ENCODE data around the gene ZNF248.
"Not testable (repeated sequence)": the region's sequence is repeated elsewhere in the genome, so short reads cannot be mapped to it uniquely, and the experiment has no call there.

ZNF248 gene

GRCh38 chr10:37857287-37858211 lies at the start of gene ZNF248:
ZNF248 (minus strand) TSS chr10:37857610; CDS start chr10:37856310, 1,300 bp downstream.
- Histone ChIP-seq H3K9me3 (ENCODE audit: control insufficient read depth, insufficient read depth, low read length) (peaks cover 2% of the 10 kb centered on the region; the same call in 1 of the 2 replicates), H3K9ac (ENCODE audit: low read depth, low read length) (peak within 1 kb of the TSS; percentile 84), H3K4me1 (ENCODE audit: insufficient read depth, low read length) (no peaks in the 10 kb centered on the region), H3K36me3 (ENCODE audit: insufficient read depth, low read length) (no peaks in the 10 kb centered on the region)

DNA sequence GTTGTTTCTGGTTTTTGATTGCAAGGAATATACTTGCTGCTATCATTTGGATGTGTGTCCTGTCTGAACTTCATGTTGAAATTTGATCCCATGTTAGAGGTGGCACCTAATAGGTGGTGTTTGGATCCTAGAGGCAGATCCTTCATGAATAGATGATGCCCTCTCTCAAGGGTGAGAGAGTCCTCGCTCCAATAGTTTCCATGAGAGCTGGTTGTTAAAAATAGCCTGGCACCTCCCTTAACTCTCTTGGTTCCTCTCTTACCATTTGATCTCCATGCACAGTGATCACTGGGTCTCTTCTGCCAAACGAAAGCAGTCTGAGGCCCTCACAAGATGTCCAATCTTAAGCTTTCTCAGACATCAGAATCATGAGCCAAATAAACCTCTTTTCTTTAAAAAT lies 49.0 kb upstream of the ZNF248 start:
- H3K9ac ChIP-seq (ENCODE audit: low read depth, low read length) = no peak overlapping the region
- no peaks in the 10 kb centered on the region for H3K9me3 ChIP-seq (ENCODE audit: control insufficient read depth, insufficient read depth, low read length)
- H3K4me1 ChIP-seq (ENCODE audit: insufficient read depth, low read length) = no peaks in the 10 kb centered on the region
- no peaks in the 10 kb centered on the region for H3K36me3 ChIP-seq (ENCODE audit: insufficient read depth, low read length)

DNA sequence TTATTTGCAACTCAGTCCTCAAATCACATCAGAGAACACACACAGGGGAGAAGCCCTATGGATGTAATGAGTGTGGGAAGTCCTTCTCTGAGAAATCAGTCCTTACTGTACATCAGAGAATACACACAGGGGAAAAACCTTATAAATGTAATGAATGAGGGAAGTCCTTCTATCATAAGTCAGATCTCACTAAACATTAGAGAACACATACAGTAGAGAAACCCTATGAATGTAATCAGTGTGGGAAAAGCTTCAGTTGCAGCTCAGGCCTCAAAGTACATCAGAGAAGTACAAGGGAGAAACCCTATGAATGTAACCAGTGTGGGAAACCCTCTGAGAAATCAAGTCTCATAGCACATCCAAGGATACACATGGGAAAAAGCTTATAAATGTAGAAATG lies 39.0 kb upstream of the ZNF248 start:
- Histone ChIP-seq H3K9ac (ENCODE audit: low read depth, low read length) (no peak overlapping the region), H3K4me1 (ENCODE audit: insufficient read depth, low read length) (no peaks in the 10 kb centered on the region), H3K9me3 (ENCODE audit: control insufficient read depth, insufficient read depth, low read length) (peaks cover 2% of the 10 kb centered on the region), H3K36me3 (ENCODE audit: insufficient read depth, low read length) (no peaks in the 10 kb centered on the region)

DNA sequence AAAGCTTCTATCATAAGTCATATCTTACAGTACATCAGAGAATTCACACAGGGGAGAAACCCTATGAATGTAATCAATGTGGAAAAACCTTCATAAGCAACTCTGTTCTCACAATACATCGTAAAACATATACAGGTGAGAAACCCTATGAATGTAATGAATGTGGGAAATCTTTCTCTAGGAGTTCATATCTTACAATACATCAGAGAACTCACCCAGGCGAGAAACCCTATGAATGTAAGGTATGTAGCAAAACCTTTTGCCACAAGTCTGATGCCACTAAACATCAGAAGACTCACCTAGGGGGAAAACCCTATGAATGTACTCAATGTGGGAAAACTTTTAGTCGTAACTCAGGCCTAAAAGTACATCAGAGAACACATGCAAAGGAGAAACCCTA lies 38.3 kb upstream of the ZNF248 start:
- no peaks in the 10 kb centered on the region for H3K4me1 ChIP-seq (ENCODE audit: insufficient read depth, low read length)
- H3K9ac ChIP-seq (ENCODE audit: low read depth, low read length) = no peak overlapping the region
- H3K9me3 ChIP-seq (ENCODE audit: control insufficient read depth, insufficient read depth, low read length) = peaks cover 2% of the 10 kb centered on the region
- H3K36me3 ChIP-seq (ENCODE audit: insufficient read depth, low read length) = no peaks in the 10 kb centered on the region

- no peak overlapping the region for H3K9ac ChIP-seq (ENCODE audit: low read depth, low read length)
- H3K36me3 ChIP-seq (ENCODE audit: insufficient read depth, low read length) = no peaks in the 10 kb centered on the region
- no peaks in the 10 kb centered on the region for H3K4me1 ChIP-seq (ENCODE audit: insufficient read depth, low read length)
- H3K9me3 ChIP-seq (ENCODE audit: control insufficient read depth, insufficient read depth, low read length) = no peaks in the 10 kb centered on the region
Measured at GRCh38 chr10:37885850-37886249, 28.4 kb upstream of the ZNF248 start.

GRCh38 chr10:37872955-37873354 lies 15.5 kb upstream of the ZNF248 start:
- Histone ChIP-seq H3K9me3 (ENCODE audit: control insufficient read depth, insufficient read depth, low read length) (no peaks in the 10 kb centered on the region), H3K36me3 (ENCODE audit: insufficient read depth, low read length) (no peaks in the 10 kb centered on the region), H3K9ac (ENCODE audit: low read depth, low read length) (no peak overlapping the region), H3K4me1 (ENCODE audit: insufficient read depth, low read length) (no peaks in the 10 kb centered on the region)

- H3K9ac ChIP-seq (ENCODE audit: low read depth, low read length) = no peak overlapping the region
- H3K9me3 ChIP-seq (ENCODE audit: control insufficient read depth, insufficient read depth, low read length) = no peaks in the 10 kb centered on the region
- H3K4me1 ChIP-seq (ENCODE audit: insufficient read depth, low read length) = no peaks in the 10 kb centered on the region
- H3K36me3 ChIP-seq (ENCODE audit: insufficient read depth, low read length) = no peaks in the 10 kb centered on the region
Measured at GRCh38 chr10:37872283-37872682, 14.9 kb upstream of the ZNF248 start.

DNA sequence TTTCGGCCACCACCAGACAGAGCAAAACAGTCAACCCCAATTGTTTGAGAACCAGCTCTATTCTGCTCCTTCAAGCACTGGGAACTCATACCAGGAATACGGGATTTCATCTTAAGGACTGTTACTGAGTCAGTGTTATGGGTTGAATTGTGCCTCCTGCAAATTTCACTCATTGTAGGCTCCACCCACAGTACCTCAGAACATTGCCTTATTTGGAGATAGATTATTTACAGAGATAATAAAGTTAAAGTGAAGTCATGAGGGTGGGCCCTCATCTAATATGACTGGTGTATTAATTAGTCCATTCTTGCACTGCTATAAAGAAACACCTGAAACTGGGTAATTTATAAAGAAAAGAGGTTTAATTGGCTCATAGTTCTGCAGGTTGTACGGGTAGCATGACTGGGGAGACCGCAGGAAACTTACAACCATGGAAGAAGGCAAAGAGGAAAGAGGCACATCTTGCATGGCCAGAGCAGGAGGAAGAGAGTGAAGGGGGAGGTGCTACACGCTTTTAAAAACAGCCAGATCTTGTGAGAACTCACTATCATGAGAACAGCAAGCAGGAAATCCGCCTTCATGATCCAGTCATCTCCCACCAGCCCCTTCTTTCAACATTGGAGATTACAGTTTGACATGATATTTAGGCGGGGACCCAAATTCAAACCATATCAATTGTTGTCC lies 14.3 kb upstream of the ZNF248 start:
- Histone ChIP-seq H3K9me3 (ENCODE audit: control insufficient read depth, insufficient read depth, low read length) (no peaks in the 10 kb centered on the region), H3K9ac (ENCODE audit: low read depth, low read length) (no peak overlapping the region), H3K36me3 (ENCODE audit: insufficient read depth, low read length) (no peaks in the 10 kb centered on the region), H3K4me1 (ENCODE audit: insufficient read depth, low read length) (no peaks in the 10 kb centered on the region)

GRCh38 chr10:37871143-37871542 lies 13.7 kb upstream of the ZNF248 start:
- Histone ChIP-seq H3K4me1 (ENCODE audit: insufficient read depth, low read length) (no peaks in the 10 kb centered on the region), H3K36me3 (ENCODE audit: insufficient read depth, low read length) (no peaks in the 10 kb centered on the region), H3K9ac (ENCODE audit: low read depth, low read length) (no peak overlapping the region), H3K9me3 (ENCODE audit: control insufficient read depth, insufficient read depth, low read length) (no peaks in the 10 kb centered on the region)

- H3K9me3 ChIP-seq (ENCODE audit: control insufficient read depth, insufficient read depth, low read length) = no peaks in the 10 kb centered on the region; the same call in 1 of the 2 replicates
- no peaks in the 10 kb centered on the region for H3K4me1 ChIP-seq (ENCODE audit: insufficient read depth, low read length)
- H3K9ac ChIP-seq (ENCODE audit: low read depth, low read length) = no peak overlapping the region
- no peaks in the 10 kb centered on the region for H3K36me3 ChIP-seq (ENCODE audit: insufficient read depth, low read length)
Measured at GRCh38 chr10:37868796-37869195, 11.4 kb upstream of the ZNF248 start.

- H3K9ac ChIP-seq (ENCODE audit: low read depth, low read length) = no peak overlapping the region
- no peaks in the 10 kb centered on the region; the same call in 1 of the 2 replicates for H3K9me3 ChIP-seq (ENCODE audit: control insufficient read depth, insufficient read depth, low read length)
- no peaks in the 10 kb centered on the region for H3K36me3 ChIP-seq (ENCODE audit: insufficient read depth, low read length)
- H3K4me1 ChIP-seq (ENCODE audit: insufficient read depth, low read length) = no peaks in the 10 kb centered on the region
Measured at GRCh38 chr10:37865957-37866803, 8.8 kb upstream of the ZNF248 start.

DNA sequence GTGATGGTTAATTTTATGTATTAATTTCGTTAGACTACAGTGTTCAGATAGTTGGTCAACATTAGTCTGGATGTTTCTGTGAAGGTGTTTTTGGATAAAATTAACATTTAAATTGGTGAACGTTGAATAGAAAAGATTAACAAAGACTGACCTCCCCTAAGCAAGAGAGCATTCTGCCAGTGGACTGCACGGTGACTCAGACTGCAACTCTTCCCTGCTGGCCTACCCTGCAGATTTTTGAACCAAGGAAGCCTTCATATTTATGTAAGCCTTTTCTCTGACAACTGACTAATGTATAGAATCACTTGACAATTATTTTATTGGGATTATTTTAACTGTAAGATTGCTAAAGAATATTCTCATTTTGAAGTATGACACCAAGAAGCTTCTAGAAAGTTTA lies 7.9 kb upstream of the ZNF248 start:
- Histone ChIP-seq H3K9me3 (ENCODE audit: control insufficient read depth, insufficient read depth, low read length) (peaks cover 2% of the 10 kb centered on the region), H3K9ac (ENCODE audit: low read depth, low read length) (no peak overlapping the region), H3K4me1 (ENCODE audit: insufficient read depth, low read length) (no peaks in the 10 kb centered on the region), H3K36me3 (ENCODE audit: insufficient read depth, low read length) (no peaks in the 10 kb centered on the region)

GRCh38 chr10:37860494-37861190 lies 3.2 kb upstream of the ZNF248 start:
- H3K9ac ChIP-seq (ENCODE audit: low read depth, low read length) = no peak overlapping the region
- H3K9me3 ChIP-seq (ENCODE audit: control insufficient read depth, insufficient read depth, low read length) = peaks cover 2% of the 10 kb centered on the region
- H3K36me3 ChIP-seq (ENCODE audit: insufficient read depth, low read length) = no peaks in the 10 kb centered on the region
- H3K4me1 ChIP-seq (ENCODE audit: insufficient read depth, low read length) = no peaks in the 10 kb centered on the region

DNA sequence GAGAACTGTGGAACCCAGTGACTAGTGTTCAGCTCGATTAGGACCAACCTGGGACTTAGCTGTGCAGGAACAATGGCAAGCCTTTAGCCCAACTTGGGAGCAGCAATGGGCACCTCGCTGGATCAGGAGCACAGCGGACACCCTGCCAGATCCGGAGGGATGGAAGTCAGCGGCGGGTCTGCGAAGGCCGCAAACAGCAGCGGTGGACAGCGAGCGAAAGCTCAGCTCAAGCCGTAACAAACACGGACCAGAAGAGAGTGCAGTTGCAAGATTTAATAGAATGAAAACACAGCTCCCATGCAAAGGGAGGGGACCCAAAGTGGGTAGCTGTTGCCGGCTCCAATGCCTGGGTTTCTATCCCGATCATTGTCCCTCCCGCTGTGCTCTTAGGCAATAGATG lies 1.9 kb upstream of the ZNF248 start:
- not testable (repeated sequence) for H3K4me1 ChIP-seq (ENCODE audit: insufficient read depth, low read length); H3K9me3 ChIP-seq (ENCODE audit: control insufficient read depth, insufficient read depth, low read length); H3K9ac ChIP-seq (ENCODE audit: low read depth, low read length)

More for the DNA sequence above, 1.9 kb upstream of the ZNF248 start:
- H3K36me3 ChIP-seq (ENCODE audit: insufficient read depth, low read length) = not testable (repeated sequence)
